ENCODE data around the gene KNTC1.

GRCh38 chr12:122569288-122569687 is 42.2 kb downstream of the KNTC1 start:
- no peak for TF ChIP-seq CTCF (IDR thresholded peaks at IDR 0.05; ENCODE audit: low read depth, low read length)
- TF ChIP-seq EZH2phosphoT487 (IDR thresholded peaks at IDR 0.05; ENCODE audit: low read depth): no peak
